ENCODE results near the gene DDAH2.

DDAH2 gene

DNA sequence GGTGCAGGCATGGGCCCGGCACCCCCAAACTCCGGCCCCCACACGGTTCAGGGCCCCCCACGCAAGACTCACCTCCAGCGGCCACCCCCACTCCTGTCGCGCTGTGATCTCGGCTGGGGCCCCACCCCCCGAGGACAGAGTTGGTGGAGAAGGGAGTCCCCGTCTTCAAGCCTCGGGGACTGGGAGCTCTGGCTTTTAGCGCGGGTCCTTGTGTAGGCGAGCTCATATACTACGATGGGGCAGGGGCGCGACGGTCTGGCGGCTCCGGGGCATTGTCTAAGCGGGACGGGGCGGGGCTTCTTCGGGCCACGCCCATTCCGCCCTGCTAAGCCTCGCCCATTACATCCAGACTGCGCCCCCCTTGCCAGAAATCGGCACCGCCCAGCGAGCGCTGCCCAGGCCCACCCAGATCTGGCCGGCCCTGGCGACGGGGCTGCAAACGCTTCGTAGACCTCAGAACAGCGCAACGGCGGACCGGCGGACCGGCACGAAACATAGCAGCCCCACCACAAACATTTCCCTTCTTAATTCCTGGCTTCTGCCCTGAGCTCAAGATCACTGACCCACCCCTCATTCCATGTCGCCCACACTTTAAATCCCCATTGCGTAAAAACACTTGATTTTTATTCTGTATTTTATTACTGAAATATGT lies 1.0 kb upstream of the DDAH2 start:
- H3K4me3 ChIP-seq (ENCODE audit: low read depth, low read length) = peak overlapping the region; percentile 74
- peaks cover 7% of the 10 kb centered on the region for H3K4me1 ChIP-seq (ENCODE audit: control insufficient read depth, insufficient read depth, low read length)
- CTCF ChIA-PET = interaction anchor here (0.7 to 3.6 kb wide), 19 partner anchors 9 to 229 kb away, joined by 3 to 28 read pairs (median 5); partner anchors contain the start of genes LY6G5C, MSH5, NEU1 and VARS1
- peak overlapping the region; percentile 67 for H3K27ac ChIP-seq (ENCODE audit: extremely low read depth, low read depth, low read length)
- peaks cover 12 to 63% of the 10 kb centered on the region in 2 experiments; a peak in 2 of 3 replicates for H3K36me3 ChIP-seq (ENCODE audit: control insufficient read depth in 2 of 2, insufficient read depth in 1 of 2, low read length in 2 of 2)
- POLR2A ChIA-PET = interaction anchor here (0.6 to 4.7 kb wide), 33 partner anchors 9 to 1242 kb away, joined by 3 to 54 read pairs (median 5); partner anchors contain the start of genes ABHD16A, APOM, BAG6 and CSNK2B
- no peaks in the 10 kb centered on the region for H3K9me3 ChIP-seq (ENCODE audit: control insufficient read depth, insufficient read depth, low read depth, low read length)
- TF ChIP-seq, protein P1, sequence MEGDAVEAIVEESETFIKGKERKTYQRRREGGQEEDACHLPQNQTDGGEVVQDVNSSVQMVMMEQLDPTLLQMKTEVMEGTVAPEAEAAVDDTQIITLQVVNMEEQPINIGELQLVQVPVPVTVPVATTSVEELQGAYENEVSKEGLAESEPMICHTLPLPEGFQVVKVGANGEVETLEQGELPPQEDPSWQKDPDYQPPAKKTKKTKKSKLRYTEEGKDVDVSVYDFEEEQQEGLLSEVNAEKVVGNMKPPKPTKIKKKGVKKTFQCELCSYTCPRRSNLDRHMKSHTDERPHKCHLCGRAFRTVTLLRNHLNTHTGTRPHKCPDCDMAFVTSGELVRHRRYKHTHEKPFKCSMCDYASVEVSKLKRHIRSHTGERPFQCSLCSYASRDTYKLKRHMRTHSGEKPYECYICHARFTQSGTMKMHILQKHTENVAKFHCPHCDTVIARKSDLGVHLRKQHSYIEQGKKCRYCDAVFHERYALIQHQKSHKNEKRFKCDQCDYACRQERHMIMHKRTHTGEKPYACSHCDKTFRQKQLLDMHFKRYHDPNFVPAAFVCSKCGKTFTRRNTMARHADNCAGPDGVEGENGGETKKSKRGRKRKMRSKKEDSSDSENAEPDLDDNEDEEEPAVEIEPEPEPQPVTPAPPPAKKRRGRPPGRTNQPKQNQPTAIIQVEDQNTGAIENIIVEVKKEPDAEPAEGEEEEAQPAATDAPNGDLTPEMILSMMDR (tag by site-specific recombination; IDR thresholded peaks at IDR 0.05) = peak; percentile 72
- TF ChIP-seq, protein P2, sequence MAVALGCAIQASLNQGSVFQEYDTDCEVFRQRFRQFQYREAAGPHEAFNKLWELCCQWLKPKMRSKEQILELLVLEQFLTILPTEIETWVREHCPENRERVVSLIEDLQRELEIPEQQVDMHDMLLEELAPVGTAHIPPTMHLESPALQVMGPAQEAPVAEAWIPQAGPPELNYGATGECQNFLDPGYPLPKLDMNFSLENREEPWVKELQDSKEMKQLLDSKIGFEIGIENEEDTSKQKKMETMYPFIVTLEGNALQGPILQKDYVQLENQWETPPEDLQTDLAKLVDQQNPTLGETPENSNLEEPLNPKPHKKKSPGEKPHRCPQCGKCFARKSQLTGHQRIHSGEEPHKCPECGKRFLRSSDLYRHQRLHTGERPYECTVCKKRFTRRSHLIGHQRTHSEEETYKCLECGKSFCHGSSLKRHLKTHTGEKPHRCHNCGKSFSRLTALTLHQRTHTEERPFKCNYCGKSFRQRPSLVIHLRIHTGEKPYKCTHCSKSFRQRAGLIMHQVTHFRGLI (tag by site-specific recombination; IDR thresholded peaks at IDR 0.05) = peak; percentile 87
- TF ChIP-seq ZBTB20 (tag by site-specific recombination; IDR thresholded peaks at IDR 0.05) (peak; percentile 68; the same call in 1 of the 2 replicates), ZNF335 (tag by site-specific recombination; conservative IDR thresholded peaks at IDR 0.05) (peak; percentile 96), ZFHX2 (tag by site-specific recombination; conservative IDR thresholded peaks at IDR 0.05) (peak; percentile 80), ZBTB8A (tag by site-specific recombination; IDR thresholded peaks at IDR 0.05) (peak; percentile 50; the same call in 1 of the 2 replicates), SCRT1 (tag by site-specific recombination; IDR thresholded peaks at IDR 0.05; ENCODE audit: borderline replicate concordance) (no peak), GLI2 (tag by site-specific recombination; IDR thresholded peaks at IDR 0.05; ENCODE audit: borderline replicate concordance, low read depth) (no peak), ZNF558 (tag by site-specific recombination; IDR thresholded peaks at IDR 0.05) (no peak), ZNF223 (tag by site-specific recombination; IDR thresholded peaks at IDR 0.05) (peak; percentile 82), IKZF3 (tag by site-specific recombination; IDR thresholded peaks at IDR 0.05) (no peak), ZNF660 (tag by site-specific recombination; IDR thresholded peaks at IDR 0.05) (peak; percentile 52; the same call in 1 of the 2 replicates), ZIC2 (tag by site-specific recombination; IDR thresholded peaks at IDR 0.05) (peak; percentile 52; the same call in 1 of the 2 replicates), ZBTB21 (tag by site-specific recombination; IDR thresholded peaks at IDR 0.05) (no peak), ZNF266 (tag by site-specific recombination; IDR thresholded peaks at IDR 0.05; ENCODE audit: low read depth) (no peak), BCL11A (tag by site-specific recombination; IDR thresholded peaks at IDR 0.05; ENCODE audit: low read depth) (no peak), MYNN (tag by site-specific recombination; IDR thresholded peaks at IDR 0.05; ENCODE audit: borderline replicate concordance) (peak; percentile 52; the same call in 1 of the 2 replicates), KLF9 (tag by site-specific recombination; IDR thresholded peaks at IDR 0.05; ENCODE audit: low read depth) (0 out of 2 replicates have a peak, but pooled peaks have one; percentile 62), ZNF792 (tag by site-specific recombination; IDR thresholded peaks at IDR 0.05) (no peak), SP3 (tag by site-specific recombination; IDR thresholded peaks at IDR 0.05) (peak; percentile 91), ZNF114 (tag by site-specific recombination; IDR thresholded peaks at IDR 0.05) (no peak), ZNF510 (tag by site-specific recombination; IDR thresholded peaks at IDR 0.05; ENCODE audit: insufficient replicate concordance) (no peak), ZNF768 (tag by site-specific recombination; IDR thresholded peaks at IDR 0.05) (no peak)
- TF ChIP-seq, protein P3, sequence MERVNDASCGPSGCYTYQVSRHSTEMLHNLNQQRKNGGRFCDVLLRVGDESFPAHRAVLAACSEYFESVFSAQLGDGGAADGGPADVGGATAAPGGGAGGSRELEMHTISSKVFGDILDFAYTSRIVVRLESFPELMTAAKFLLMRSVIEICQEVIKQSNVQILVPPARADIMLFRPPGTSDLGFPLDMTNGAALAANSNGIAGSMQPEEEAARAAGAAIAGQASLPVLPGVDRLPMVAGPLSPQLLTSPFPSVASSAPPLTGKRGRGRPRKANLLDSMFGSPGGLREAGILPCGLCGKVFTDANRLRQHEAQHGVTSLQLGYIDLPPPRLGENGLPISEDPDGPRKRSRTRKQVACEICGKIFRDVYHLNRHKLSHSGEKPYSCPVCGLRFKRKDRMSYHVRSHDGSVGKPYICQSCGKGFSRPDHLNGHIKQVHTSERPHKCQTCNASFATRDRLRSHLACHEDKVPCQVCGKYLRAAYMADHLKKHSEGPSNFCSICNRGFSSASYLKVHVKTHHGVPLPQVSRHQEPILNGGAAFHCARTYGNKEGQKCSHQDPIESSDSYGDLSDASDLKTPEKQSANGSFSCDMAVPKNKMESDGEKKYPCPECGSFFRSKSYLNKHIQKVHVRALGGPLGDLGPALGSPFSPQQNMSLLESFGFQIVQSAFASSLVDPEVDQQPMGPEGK (tag by site-specific recombination; IDR thresholded peaks at IDR 0.05) = peak; percentile 82
- TF ChIP-seq, protein P4, sequence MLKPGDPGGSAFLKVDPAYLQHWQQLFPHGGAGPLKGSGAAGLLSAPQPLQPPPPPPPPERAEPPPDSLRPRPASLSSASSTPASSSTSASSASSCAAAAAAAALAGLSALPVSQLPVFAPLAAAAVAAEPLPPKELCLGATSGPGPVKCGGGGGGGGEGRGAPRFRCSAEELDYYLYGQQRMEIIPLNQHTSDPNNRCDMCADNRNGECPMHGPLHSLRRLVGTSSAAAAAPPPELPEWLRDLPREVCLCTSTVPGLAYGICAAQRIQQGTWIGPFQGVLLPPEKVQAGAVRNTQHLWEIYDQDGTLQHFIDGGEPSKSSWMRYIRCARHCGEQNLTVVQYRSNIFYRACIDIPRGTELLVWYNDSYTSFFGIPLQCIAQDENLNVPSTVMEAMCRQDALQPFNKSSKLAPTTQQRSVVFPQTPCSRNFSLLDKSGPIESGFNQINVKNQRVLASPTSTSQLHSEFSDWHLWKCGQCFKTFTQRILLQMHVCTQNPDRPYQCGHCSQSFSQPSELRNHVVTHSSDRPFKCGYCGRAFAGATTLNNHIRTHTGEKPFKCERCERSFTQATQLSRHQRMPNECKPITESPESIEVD (tag by site-specific recombination; IDR thresholded peaks at IDR 0.05) = no peak

Data from HEK293 (cell line).